ENCODE results near the gene ACTMAP. TPM values are rescaled to one million over a fixed set of nuclear protein-coding genes. Genes with fewer than 3 reads are reported as not detected.

The ACTMAP gene
- total and polyA plus RNA-seq, 2 of the 13 experiments (the other 11 are each of a cell fraction or from before 2014, with no cell fraction given): 2.2 to 7.9 TPM

DNA sequence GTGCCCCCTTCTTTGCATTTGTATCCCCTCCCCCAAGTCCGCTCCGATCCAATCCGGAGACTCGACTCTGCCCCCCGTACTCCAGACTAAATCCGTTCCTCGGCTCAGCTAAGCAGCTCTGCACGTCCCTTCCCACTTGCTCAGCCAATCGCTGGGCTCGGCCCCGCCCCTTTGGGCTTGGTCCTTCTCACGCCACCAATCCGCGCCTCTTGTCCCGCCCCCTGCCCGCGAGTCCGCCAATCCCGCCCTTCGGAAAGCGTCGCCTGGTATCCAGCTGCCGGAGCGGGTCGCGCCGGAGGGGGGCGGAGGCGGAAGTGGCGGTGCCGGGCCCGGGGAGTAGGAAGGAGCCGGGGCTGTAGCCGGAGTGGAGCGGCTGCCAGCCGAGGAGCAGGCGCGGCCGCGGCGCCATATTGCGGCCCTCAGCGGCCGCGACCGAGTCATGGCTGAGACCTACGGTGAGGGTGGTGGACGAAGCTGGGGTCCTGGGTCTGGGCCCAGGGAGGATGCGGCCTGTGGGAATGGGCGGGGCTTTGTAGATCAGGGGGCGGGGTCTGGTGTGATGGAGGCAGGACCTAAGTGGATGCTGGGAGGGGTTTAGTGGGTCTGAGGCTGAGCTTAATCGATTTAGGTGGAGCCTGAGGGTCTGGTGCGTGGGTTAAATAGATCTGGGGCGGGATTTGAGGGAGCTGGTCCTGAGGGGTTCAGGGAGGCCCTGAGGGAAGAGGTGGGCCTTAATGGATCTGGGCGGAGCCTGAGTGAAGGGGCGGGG, 27.8 kb upstream of the ACTMAP start, which contains the start of gene RAB4B (continued):
- TF ChIP-seq, protein P1, sequence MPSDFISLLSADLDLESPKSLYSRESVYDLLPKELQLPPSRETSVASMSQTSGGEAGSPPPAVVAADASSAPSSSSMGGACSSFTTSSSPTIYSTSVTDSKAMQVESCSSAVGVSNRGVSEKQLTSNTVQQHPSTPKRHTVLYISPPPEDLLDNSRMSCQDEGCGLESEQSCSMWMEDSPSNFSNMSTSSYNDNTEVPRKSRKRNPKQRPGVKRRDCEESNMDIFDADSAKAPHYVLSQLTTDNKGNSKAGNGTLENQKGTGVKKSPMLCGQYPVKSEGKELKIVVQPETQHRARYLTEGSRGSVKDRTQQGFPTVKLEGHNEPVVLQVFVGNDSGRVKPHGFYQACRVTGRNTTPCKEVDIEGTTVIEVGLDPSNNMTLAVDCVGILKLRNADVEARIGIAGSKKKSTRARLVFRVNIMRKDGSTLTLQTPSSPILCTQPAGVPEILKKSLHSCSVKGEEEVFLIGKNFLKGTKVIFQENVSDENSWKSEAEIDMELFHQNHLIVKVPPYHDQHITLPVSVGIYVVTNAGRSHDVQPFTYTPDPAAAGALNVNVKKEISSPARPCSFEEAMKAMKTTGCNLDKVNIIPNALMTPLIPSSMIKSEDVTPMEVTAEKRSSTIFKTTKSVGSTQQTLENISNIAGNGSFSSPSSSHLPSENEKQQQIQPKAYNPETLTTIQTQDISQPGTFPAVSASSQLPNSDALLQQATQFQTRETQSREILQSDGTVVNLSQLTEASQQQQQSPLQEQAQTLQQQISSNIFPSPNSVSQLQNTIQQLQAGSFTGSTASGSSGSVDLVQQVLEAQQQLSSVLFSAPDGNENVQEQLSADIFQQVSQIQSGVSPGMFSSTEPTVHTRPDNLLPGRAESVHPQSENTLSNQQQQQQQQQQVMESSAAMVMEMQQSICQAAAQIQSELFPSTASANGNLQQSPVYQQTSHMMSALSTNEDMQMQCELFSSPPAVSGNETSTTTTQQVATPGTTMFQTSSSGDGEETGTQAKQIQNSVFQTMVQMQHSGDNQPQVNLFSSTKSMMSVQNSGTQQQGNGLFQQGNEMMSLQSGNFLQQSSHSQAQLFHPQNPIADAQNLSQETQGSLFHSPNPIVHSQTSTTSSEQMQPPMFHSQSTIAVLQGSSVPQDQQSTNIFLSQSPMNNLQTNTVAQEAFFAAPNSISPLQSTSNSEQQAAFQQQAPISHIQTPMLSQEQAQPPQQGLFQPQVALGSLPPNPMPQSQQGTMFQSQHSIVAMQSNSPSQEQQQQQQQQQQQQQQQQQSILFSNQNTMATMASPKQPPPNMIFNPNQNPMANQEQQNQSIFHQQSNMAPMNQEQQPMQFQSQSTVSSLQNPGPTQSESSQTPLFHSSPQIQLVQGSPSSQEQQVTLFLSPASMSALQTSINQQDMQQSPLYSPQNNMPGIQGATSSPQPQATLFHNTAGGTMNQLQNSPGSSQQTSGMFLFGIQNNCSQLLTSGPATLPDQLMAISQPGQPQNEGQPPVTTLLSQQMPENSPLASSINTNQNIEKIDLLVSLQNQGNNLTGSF (CRISPR knock-in tag; IDR thresholded peaks at IDR 0.05): no peak
- TF ChIP-seq ZNF235 (CRISPR knock-in tag; IDR thresholded peaks at IDR 0.05; ENCODE audit: borderline replicate concordance) (no peak), HNF4G (IDR thresholded peaks at IDR 0.05; ENCODE audit: borderline replicate concordance, low read depth, low read length) (no peak), HNF4G (CRISPR knock-in tag; IDR thresholded peaks at IDR 0.05; ENCODE audit: borderline replicate concordance, low read depth) (no peak), HMG20A (CRISPR knock-in tag; IDR thresholded peaks at IDR 0.05; ENCODE audit: borderline replicate concordance) (no peak), ZNF782 (CRISPR knock-in tag; IDR thresholded peaks at IDR 0.05; ENCODE audit: borderline replicate concordance) (no peak), NR2C2 (CRISPR knock-in tag; IDR thresholded peaks at IDR 0.05; ENCODE audit: borderline replicate concordance) (peak; percentile 39; the same call in 1 of the 2 replicates), JDP2 (CRISPR knock-in tag; IDR thresholded peaks at IDR 0.05; ENCODE audit: borderline replicate concordance) (no peak), NR3C1 (CRISPR knock-in tag; IDR thresholded peaks at IDR 0.05) (no peak), ZBTB42 (CRISPR knock-in tag; IDR thresholded peaks at IDR 0.05) (no peak), FIP1L1 (IDR thresholded peaks at IDR 0.05; ENCODE audit: borderline replicate concordance, insufficient read depth, low read depth, low read length) (no peak), CBFB (CRISPR knock-in tag; IDR thresholded peaks at IDR 0.05) (no peak), ZNF367 (CRISPR knock-in tag; IDR thresholded peaks at IDR 0.05; ENCODE audit: borderline replicate concordance) (no peak), MZF1 (CRISPR knock-in tag; IDR thresholded peaks at IDR 0.05; ENCODE audit: borderline replicate concordance) (no peak)
- TF ChIP-seq, protein P2, sequence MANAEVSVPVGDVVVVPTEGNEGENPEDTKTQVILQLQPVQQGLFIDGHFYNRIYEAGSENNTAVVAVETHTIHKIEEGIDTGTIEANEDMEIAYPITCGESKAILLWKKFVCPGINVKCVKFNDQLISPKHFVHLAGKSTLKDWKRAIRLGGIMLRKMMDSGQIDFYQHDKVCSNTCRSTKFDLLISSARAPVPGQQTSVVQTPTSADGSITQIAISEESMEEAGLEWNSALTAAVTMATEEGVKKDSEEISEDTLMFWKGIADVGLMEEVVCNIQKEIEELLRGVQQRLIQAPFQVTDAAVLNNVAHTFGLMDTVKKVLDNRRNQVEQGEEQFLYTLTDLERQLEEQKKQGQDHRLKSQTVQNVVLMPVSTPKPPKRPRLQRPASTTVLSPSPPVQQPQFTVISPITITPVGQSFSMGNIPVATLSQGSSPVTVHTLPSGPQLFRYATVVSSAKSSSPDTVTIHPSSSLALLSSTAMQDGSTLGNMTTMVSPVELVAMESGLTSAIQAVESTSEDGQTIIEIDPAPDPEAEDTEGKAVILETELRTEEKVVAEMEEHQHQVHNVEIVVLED (CRISPR knock-in tag; IDR thresholded peaks at IDR 0.05; ENCODE audit: borderline replicate concordance): peak; percentile 77
- TF ChIP-seq, protein P3, sequence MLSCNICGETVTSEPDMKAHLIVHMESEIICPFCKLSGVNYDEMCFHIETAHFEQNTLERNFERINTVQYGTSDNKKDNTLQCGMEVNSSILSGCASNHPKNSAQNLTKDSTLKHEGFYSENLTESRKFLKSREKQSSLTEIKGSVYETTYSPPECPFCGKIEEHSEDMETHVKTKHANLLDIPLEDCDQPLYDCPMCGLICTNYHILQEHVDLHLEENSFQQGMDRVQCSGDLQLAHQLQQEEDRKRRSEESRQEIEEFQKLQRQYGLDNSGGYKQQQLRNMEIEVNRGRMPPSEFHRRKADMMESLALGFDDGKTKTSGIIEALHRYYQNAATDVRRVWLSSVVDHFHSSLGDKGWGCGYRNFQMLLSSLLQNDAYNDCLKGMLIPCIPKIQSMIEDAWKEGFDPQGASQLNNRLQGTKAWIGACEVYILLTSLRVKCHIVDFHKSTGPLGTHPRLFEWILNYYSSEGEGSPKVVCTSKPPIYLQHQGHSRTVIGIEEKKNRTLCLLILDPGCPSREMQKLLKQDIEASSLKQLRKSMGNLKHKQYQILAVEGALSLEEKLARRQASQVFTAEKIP (CRISPR knock-in tag; IDR thresholded peaks at IDR 0.05; ENCODE audit: borderline replicate concordance): no peak
- TF ChIP-seq, protein P4, sequence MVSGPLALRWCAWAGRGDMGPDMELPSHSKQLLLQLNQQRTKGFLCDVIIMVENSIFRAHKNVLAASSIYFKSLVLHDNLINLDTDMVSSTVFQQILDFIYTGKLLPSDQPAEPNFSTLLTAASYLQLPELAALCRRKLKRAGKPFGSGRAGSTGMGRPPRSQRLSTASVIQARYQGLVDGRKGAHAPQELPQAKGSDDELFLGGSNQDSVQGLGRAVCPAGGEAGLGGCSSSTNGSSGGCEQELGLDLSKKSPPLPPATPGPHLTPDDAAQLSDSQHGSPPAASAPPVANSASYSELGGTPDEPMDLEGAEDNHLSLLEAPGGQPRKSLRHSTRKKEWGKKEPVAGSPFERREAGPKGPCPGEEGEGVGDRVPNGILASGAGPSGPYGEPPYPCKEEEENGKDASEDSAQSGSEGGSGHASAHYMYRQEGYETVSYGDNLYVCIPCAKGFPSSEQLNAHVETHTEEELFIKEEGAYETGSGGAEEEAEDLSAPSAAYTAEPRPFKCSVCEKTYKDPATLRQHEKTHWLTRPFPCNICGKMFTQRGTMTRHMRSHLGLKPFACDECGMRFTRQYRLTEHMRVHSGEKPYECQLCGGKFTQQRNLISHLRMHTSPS (CRISPR knock-in tag; IDR thresholded peaks at IDR 0.05; ENCODE audit: low read depth): no peak
